AG08395 (cell line): ENCODE results near the gene KCNC3.
"Not testable (repeated sequence)": the region's sequence is repeated elsewhere in the genome, so short reads cannot be mapped to it uniquely, and the experiment has no call there.

Experiments used
- DNase-seq: peaks from one replicate; pipeline ENCODE4 v3.0.0; 2012; ENCODE audit warnings: mixed read lengths, low spot score

KCNC3 gene

GRCh38 chr19:50353487-50353880 lies 24.3 kb upstream of the KCNC3 start:
- not testable (repeated sequence) for DNase-seq

- DNase-seq = no peak
These were observed 23.1 kb upstream of the KCNC3 start for GRCh38 chr19:50352242-50352641.

- no peak for DNase-seq
These were observed 20.3 kb upstream of the KCNC3 start for GRCh38 chr19:50349277-50350057.

GRCh38 chr19:50347089-50347581 lies 18.0 kb upstream of the KCNC3 start:
- DNase-seq = not testable (repeated sequence)

- DNase-seq = no peak
These were observed 15.6 kb upstream of the KCNC3 start for GRCh38 chr19:50344661-50345318.

- no peak for DNase-seq
These were observed 12.0 kb upstream of the KCNC3 start for GRCh38 chr19:50341091-50341564.

GRCh38 chr19:50340331-50340730 lies 11.2 kb upstream of the KCNC3 start:
- no peak for DNase-seq

- not testable (repeated sequence) for DNase-seq
These were observed 7.9 kb upstream of the KCNC3 start for GRCh38 chr19:50337031-50337430.

- DNase-seq = no peak
These were observed 5.7 kb upstream of the KCNC3 start for GRCh38 chr19:50334741-50335421.

- DNase-seq = peak; percentile 98
These were observed 4.8 kb upstream of the KCNC3 start for GRCh38 chr19:50333737-50334617.

GRCh38 chr19:50333235-50333736 lies 4.1 kb upstream of the KCNC3 start:
- DNase-seq = no peak

GRCh38 chr19:50332244-50333038 lies 3.3 kb upstream of the KCNC3 start:
- DNase-seq = no peak

- no peak for DNase-seq
These were observed 2.7 kb upstream of the KCNC3 start for GRCh38 chr19:50331994-50332243.

GRCh38 chr19:50331221-50331993 lies 2.2 kb upstream of the KCNC3 start:
- DNase-seq = no peak

GRCh38 chr19:50330365-50331078 lies 1.3 kb upstream of the KCNC3 start:
- peak; percentile 41 for DNase-seq

GRCh38 chr19:50329926-50330294 lies 733 bp upstream of the KCNC3 start:
- not testable (repeated sequence) for DNase-seq

- DNase-seq = no peak
These were observed 368 bp downstream of the KCNC3 start for GRCh38 chr19:50328873-50329145.

GRCh38 chr19:50328224-50328872 lies 829 bp downstream of the KCNC3 start:
- DNase-seq = no peak
